Activated CD8-positive, alpha-beta T cell treated with anti-CD3 and anti-CD28 coated beads for 36 hours (primary cell): ENCODE results near the gene RIC1. TPM values are rescaled to one million over a fixed set of nuclear protein-coding genes. Genes with fewer than 3 reads are reported as not detected.

Experiments
- ATAC-seq: fragments of 200-7000 bp; cut with Tn5 transposase; one replicate; pipeline ENCODE4 v1.10.0; 2021; ENCODE audit warnings: mild to moderate bottlenecking, moderate library complexity
- CTCF ChIA-PET: fragments of 350-600 bp; sonication (Branson Sonifier 250); formaldehyde crosslinking; loops from one replicate; lab custom pipeline; 2021; ENCODE audit warnings: antibody characterized with exemption; lab: Charles Lee
- POLR2A ChIA-PET: fragments of 350-600 bp; sonication (Branson Sonifier 250); formaldehyde crosslinking; loops from one replicate; lab custom pipeline; 2021; ENCODE audit warnings: antibody characterized with exemption; lab: Charles Lee
- DNase-seq: peaks from one replicate; pipeline ENCODE4 v3.0.0-alpha.2; 2020
- H3K27ac Mint-ChIP-seq: one replicate; pipeline ENCODE4 v1.8.0; 2021; ENCODE audit warnings: mild to moderate bottlenecking, mixed read lengths
- H3K27me3 Mint-ChIP-seq: one replicate; pipeline ENCODE4 v1.8.0; 2021; ENCODE audit warnings: mixed read lengths
- H3K36me3 Mint-ChIP-seq: one replicate; pipeline ENCODE4 v1.8.0; 2021; ENCODE audit warnings: low read depth, mixed read lengths
- H3K4me1 Mint-ChIP-seq: one replicate; pipeline ENCODE4 v1.8.0; 2021; ENCODE audit warnings: low read depth, mixed read lengths
- H3K4me3 Mint-ChIP-seq: one replicate; pipeline ENCODE4 v1.8.0; 2021; ENCODE audit warnings: mild to moderate bottlenecking, moderate library complexity, mixed read lengths
- H3K9me3 Mint-ChIP-seq: one replicate; pipeline ENCODE4 v1.8.0; 2021; ENCODE audit warnings: mixed read lengths
- CTCF ChIP-seq: fragments of 200-600 bp; IDR thresholded peaks from one replicate; pipeline ENCODE4 v1.8.0; 2022; ENCODE audit warnings: antibody characterized with exemption, mild to moderate bottlenecking
- intact Hi-C: fragments of 100-400 bp; cut with micrococcal nuclease; formaldehyde crosslinking; loops from one replicate; pipeline ENCODE4 v1.10.0; 2022
- total RNA-seq, 2 experiments: library from RNA; stranded (reverse); gene quantifications; one replicate each; pipeline ENCODE4 v1.2.3, GENCODE V29; 2021

Gene RIC1
- total RNA-seq, 2 experiments from 2014 or later = 14.4 to 14.6 TPM

GRCh38 chr9:5688109-5688508, 59.2 kb downstream of the RIC1 start:
- no peak for TF ChIP-seq CTCF

GRCh38 chr9:5690278-5690677, 61.4 kb downstream of the RIC1 start:
- TF ChIP-seq CTCF = no peak
- intact Hi-C loops = no loop called here
- no peaks in the 10 kb centered on the region for H3K36me3 Mint-ChIP-seq
- peaks cover 9% of the 10 kb centered on the region for H3K4me1 Mint-ChIP-seq
- ATAC-seq (no peak), DNase-seq (no peak)
- ChIA-PET CTCF (no interaction called here), POLR2A (no interaction called here)
- H3K27me3 Mint-ChIP-seq = no peaks in the 10 kb centered on the region
- no peak overlapping the region for H3K4me3 Mint-ChIP-seq
- H3K9me3 Mint-ChIP-seq = no peaks in the 10 kb centered on the region
- H3K27ac Mint-ChIP-seq = no peak overlapping the region

More at GRCh38 chr9:5688109-5688508, 59.2 kb downstream of the RIC1 start:
- DNase-seq = no peak
- peaks cover 9% of the 10 kb centered on the region for H3K4me1 Mint-ChIP-seq
- peaks cover 9% of the 10 kb centered on the region for H3K9me3 Mint-ChIP-seq
- H3K36me3 Mint-ChIP-seq = peaks cover 16% of the 10 kb centered on the region
- no peak overlapping the region for H3K27ac Mint-ChIP-seq
- H3K4me3 Mint-ChIP-seq = no peak overlapping the region
- intact Hi-C loops = no loop called here
- H3K27me3 Mint-ChIP-seq = no peaks in the 10 kb centered on the region
- CTCF ChIA-PET = no interaction called here
- POLR2A ChIA-PET = no interaction called here
- no peak for ATAC-seq

GRCh38 chr9:5695860-5696259, 67.0 kb downstream of the RIC1 start:
- ATAC-seq = no peak
- Mint-ChIP-seq H3K36me3 (peaks cover 7% of the 10 kb centered on the region), H3K4me3 (no peak overlapping the region), H3K27me3 (no peaks in the 10 kb centered on the region), H3K9me3 (no peaks in the 10 kb centered on the region), H3K27ac (no peak overlapping the region), H3K4me1 (peaks cover 10% of the 10 kb centered on the region)
- TF ChIP-seq CTCF = no peak
- ChIA-PET CTCF (no interaction called here), POLR2A (no interaction called here)
- intact Hi-C loops = no loop called here
- DNase-seq = no peak

GRCh38 chr9:5696884-5697283, 68.0 kb downstream of the RIC1 start:
- ChIA-PET POLR2A (no interaction called here), CTCF (no interaction called here)
- Mint-ChIP-seq H3K27me3 (no peaks in the 10 kb centered on the region), H3K4me3 (no peak overlapping the region), H3K4me1 (peaks cover 10% of the 10 kb centered on the region), H3K9me3 (no peaks in the 10 kb centered on the region), H3K36me3 (peaks cover 10% of the 10 kb centered on the region), H3K27ac (no peak overlapping the region)
- no peak for TF ChIP-seq CTCF
- ATAC-seq (no peak), DNase-seq (no peak)
- intact Hi-C loops = no loop called here

GRCh38 chr9:5698004-5698403, 69.1 kb downstream of the RIC1 start:
- ATAC-seq = no peak

More at GRCh38 chr9:5698004-5698403, 69.1 kb downstream of the RIC1 start:
- Mint-ChIP-seq H3K27ac (no peak overlapping the region), H3K9me3 (peaks cover 2% of the 10 kb centered on the region), H3K4me1 (peaks cover 10% of the 10 kb centered on the region), H3K36me3 (peaks cover 19% of the 10 kb centered on the region), H3K4me3 (no peak overlapping the region), H3K27me3 (no peaks in the 10 kb centered on the region)
- DNase-seq = no peak
- intact Hi-C loops = no loop called here
- ChIA-PET POLR2A (no interaction called here), CTCF (no interaction called here)
- TF ChIP-seq CTCF = no peak
